K562 (cell line): ENCODE data around the gene MPC1. TPM values are rescaled to one million over a fixed set of nuclear protein-coding genes. Genes with fewer than 3 reads are reported as not detected.

Experiments
- CBX5 ChIP-seq: IDR thresholded peaks from 2 replicates; pipeline ENCODE4 v1.6.1; 2014; ENCODE audit warnings: low read depth, borderline replicate concordance
- FOS ChIP-seq: IDR thresholded peaks from 3 replicates; pipeline ENCODE4 v1.6.1; 2011; ENCODE audit not compliant: insufficient read length; ENCODE audit errors: extremely low read depth
- HMG20A ChIP-seq: fragments of 450-650 bp; formaldehyde crosslinking; conservative IDR thresholded peaks from 2 replicates; pipeline ENCODE4 v1.4.0; 2020; ENCODE audit warnings: mild to moderate bottlenecking, mixed read lengths
- KDM2B ChIP-seq: fragments of 250-450 bp; sonication (Bioruptor Pico); IDR thresholded peaks from 2 replicates; pipeline ENCODE4 v1.8.0; 2021; ENCODE audit warnings: mild to moderate bottlenecking, moderate library complexity
- MAX ChIP-seq: sonication (generic); formaldehyde crosslinking; IDR thresholded peaks from 2 replicates; pipeline ENCODE4 v1.9.0; 2022; ENCODE audit warnings: mild to moderate bottlenecking, missing genetic modification reagents
- NEUROD1 ChIP-seq: fragments of 150-350 bp; IDR thresholded peaks from 2 replicates; pipeline ENCODE4 v1.6.1; 2014; ENCODE audit warnings: borderline replicate concordance, low read length, low read depth; ENCODE audit not compliant: partially characterized antibody
- NR2C1 ChIP-seq, 2 experiments: fragments of 450-650 bp; IDR thresholded peaks; 2 replicates each; pipeline ENCODE4 v1.6.1; 2017; ENCODE audit warnings: mild to moderate bottlenecking in 2 of 2, antibody characterized with exemption in 1 of 2, inconsistent platforms in 1 of 2, missing compliant biosample characterization in 1 of 2, missing genetic modification characterization in 1 of 2
- PCBP1 ChIP-seq: fragments of 200-400 bp; formaldehyde crosslinking; IDR thresholded peaks from 2 replicates; pipeline ENCODE4 v1.6.1; 2018; ENCODE audit warnings: mild to moderate bottlenecking, low read depth, low read length; ENCODE audit not compliant: poor library complexity, severe bottlenecking
- PPARD ChIP-seq: fragments of 250-450 bp; sonication (Bioruptor Pico); IDR thresholded peaks from 2 replicates; pipeline ENCODE4 v1.8.0; 2022; ENCODE audit warnings: inconsistent platforms, mild to moderate bottlenecking, moderate library complexity
- RBBP5 ChIP-seq: fragments of 200-600 bp; sonication (generic); IDR thresholded peaks from 2 replicates; pipeline ENCODE4 v1.6.1; 2012; ENCODE audit warnings: borderline replicate concordance, mild to moderate bottlenecking, low read length, control low read depth, inconsistent platforms; ENCODE audit not compliant: insufficient read depth, poor library complexity, severe bottlenecking
- RFX1 ChIP-seq: fragments of 450-650 bp; IDR thresholded peaks from 2 replicates; pipeline ENCODE4 v1.6.1; 2016; ENCODE audit warnings: mild to moderate bottlenecking, moderate library complexity
- SMAD4 ChIP-seq: fragments of 250-450 bp; sonication (Bioruptor Pico); conservative IDR thresholded peaks from 2 replicates; pipeline ENCODE4 v1.8.0; 2021; ENCODE audit warnings: inconsistent platforms, mild to moderate bottlenecking, moderate library complexity
- ZBTB11 ChIP-seq, 3 experiments: fragments of 200-800 bp in 1 of 3; fragments of 250-450 bp in 1 of 3; fragments of 450-650 bp in 1 of 3; sonication (Bioruptor Pico) in 1 of 3; sonication (Bioruptor generic) in 1 of 3; formaldehyde crosslinking in 1 of 3; IDR thresholded peaks; 2 replicates each; pipeline versions ENCODE4 v1.6.1 to v1.8.0; 2016 to 2022; ENCODE audit warnings: mild to moderate bottlenecking in 2 of 3, missing genetic modification characterization in 2 of 3, missing compliant biosample characterization in 1 of 3, moderate library complexity in 1 of 3
- ZNF354B ChIP-seq: fragments of 250-450 bp; sonication (Bioruptor Pico); IDR thresholded peaks from 2 replicates; pipeline ENCODE4 v1.4.0; 2020
- ZNF395 ChIP-seq: fragments of 200-800 bp; sonication (Bioruptor generic); IDR thresholded peaks from 2 replicates; pipeline ENCODE4 v1.6.1; 2017; ENCODE audit warnings: missing genetic modification characterization, missing compliant biosample characterization
- polyA plus RNA-seq, 8 experiments: library from polyadenylated mRNA; depleted of rRNA in 4 of 8; stranded (reverse) in 5 of 8; unstranded in 3 of 8; fragments of >200 nt; fragmentation: Nextera tagmentation in 2 of 8; fragmentation: Illumina TruSeq in 1 of 8; extraction: Ambion mirVana in 2 of 8; extraction: Trizol in 1 of 8; gene quantifications; 2 replicates each; pipeline versions ENCODE4 v1.2.1 to v1.2.3, GENCODE V29; 2011 to 2014; ENCODE audit warnings: inconsistent platforms in 1 of 8, missing spikeins in 1 of 8
- total RNA-seq, 7 experiments: library from RNA; depleted of rRNA in 6 of 7; stranded (reverse); fragments of >200 nt in 6 of 7; fragmentation: Illumina TruSeq in 2 of 7; extraction: Trizol in 2 of 7; gene quantifications; 2 replicates each; pipeline versions ENCODE4 v1.2.1 to v1.2.3, GENCODE V29; 2011 to 2021; ENCODE audit warnings: low replicate concordance in 1 of 7
- TF ChIP-seq, protein P1 (sequence below): fragments of 450-650 bp; IDR thresholded peaks from 2 replicates; pipeline ENCODE4 v1.6.1; 2016; ENCODE audit warnings: antibody characterized with exemption
- TF ChIP-seq, protein P2 (sequence below): fragments of 250-450 bp; sonication (Bioruptor Pico); IDR thresholded peaks from 2 replicates; pipeline ENCODE4 v1.8.0; 2021; ENCODE audit warnings: borderline replicate concordance, mild to moderate bottlenecking, moderate library complexity; ENCODE audit not compliant: poor library complexity, severe bottlenecking
- TF ChIP-seq, protein P3 (sequence below): sonication (generic); formaldehyde crosslinking; IDR thresholded peaks from 2 replicates; pipeline ENCODE4 v1.8.0; 2022; ENCODE audit warnings: mild to moderate bottlenecking, missing genetic modification reagents

Gene MPC1
- total and polyA plus RNA-seq, 9 of the 15 experiments (the other 6 are each of a cell fraction or from before 2014, with no cell fraction given): 78.6 to 185 (median 138) TPM

GRCh38 chr6:166381733-166382499, 824 bp downstream of the MPC1 start (continued):
- TF ChIP-seq, protein P1, sequence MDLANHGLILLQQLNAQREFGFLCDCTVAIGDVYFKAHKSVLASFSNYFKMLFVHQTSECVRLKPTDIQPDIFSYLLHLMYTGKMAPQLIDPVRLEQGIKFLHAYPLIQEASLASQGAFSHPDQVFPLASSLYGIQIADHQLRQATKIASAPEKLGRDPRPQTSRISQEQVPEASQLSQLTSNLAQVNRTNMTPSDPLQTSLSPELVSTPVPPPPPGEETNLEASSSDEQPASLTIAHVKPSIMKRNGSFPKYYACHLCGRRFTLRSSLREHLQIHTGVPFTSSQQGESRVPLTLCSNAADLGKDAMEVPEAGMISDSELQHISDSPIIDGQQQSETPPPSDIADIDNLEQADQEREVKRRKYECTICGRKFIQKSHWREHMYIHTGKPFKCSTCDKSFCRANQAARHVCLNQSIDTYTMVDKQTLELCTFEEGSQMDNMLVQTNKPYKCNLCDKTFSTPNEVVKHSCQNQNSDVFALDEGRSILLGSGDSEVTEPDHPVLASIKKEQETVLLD: peak; percentile 73
- TF ChIP-seq, protein P2, sequence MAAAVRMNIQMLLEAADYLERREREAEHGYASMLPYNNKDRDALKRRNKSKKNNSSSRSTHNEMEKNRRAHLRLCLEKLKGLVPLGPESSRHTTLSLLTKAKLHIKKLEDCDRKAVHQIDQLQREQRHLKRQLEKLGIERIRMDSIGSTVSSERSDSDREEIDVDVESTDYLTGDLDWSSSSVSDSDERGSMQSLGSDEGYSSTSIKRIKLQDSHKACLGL (CRISPR knock-in tag): no peak
- TF ChIP-seq, protein P3, sequence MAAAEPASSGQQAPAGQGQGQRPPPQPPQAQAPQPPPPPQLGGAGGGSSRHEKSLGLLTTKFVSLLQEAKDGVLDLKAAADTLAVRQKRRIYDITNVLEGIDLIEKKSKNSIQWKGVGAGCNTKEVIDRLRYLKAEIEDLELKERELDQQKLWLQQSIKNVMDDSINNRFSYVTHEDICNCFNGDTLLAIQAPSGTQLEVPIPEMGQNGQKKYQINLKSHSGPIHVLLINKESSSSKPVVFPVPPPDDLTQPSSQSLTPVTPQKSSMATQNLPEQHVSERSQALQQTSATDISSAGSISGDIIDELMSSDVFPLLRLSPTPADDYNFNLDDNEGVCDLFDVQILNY (CRISPR knock-in tag): no peak
- TF ChIP-seq RBBP5: peak; percentile 69
- TF ChIP-seq ZNF395 (CRISPR knock-in tag): 0 out of 2 replicates have a peak, but pooled peaks have one; percentile 10
- TF ChIP-seq NR2C1 (IDR thresholded peaks at IDR 0.05): no peak
- no peak for TF ChIP-seq NR2C1 (tag; IDR thresholded peaks at IDR 0.05)
- peak; percentile 33 for TF ChIP-seq NEUROD1
- TF ChIP-seq SMAD4 (CRISPR knock-in tag): peak; percentile 30; the same call in 1 of the 2 replicates
- 0 out of 2 replicates have a peak, but pooled peaks have one; percentile 59 for TF ChIP-seq KDM2B (CRISPR knock-in tag)
- no peak for TF ChIP-seq ZBTB11 (CRISPR knock-in tag; IDR thresholded peaks at IDR 0.05)
- no peak for TF ChIP-seq RFX1
- TF ChIP-seq HMG20A (CRISPR knock-in tag): no peak
- TF ChIP-seq FOS: no peak
- no peak for TF ChIP-seq PPARD (CRISPR knock-in tag)
- no peak for TF ChIP-seq ZNF354B
- TF ChIP-seq PCBP1: peak; percentile 62
- no peak for TF ChIP-seq MAX (CRISPR knock-in tag)
- no peak for TF ChIP-seq CBX5
